HG02642 (cell line): ENCODE data around the gene ZGLP1.
A peak's percentile ranks its signal among the peaks of the same experiment; 100 is the strongest.
"Not testable (repeated sequence)": the region's sequence is repeated elsewhere in the genome, so short reads cannot be mapped to it uniquely, and the experiment has no call there.

ENCODE experiments used
- ATAC-seq: cut with Tn5 transposase; IDR thresholded peaks from one replicate; pipeline ENCODE4 v1.9.1; 2021; ENCODE audit warnings: mild to moderate bottlenecking; ENCODE audit not compliant: unreplicated experiment, poor library complexity

Gene ZGLP1

GRCh38 chr19:10283301-10284064, 26.1 kb downstream of the ZGLP1 start:
- ATAC-seq = no peak

DNA sequence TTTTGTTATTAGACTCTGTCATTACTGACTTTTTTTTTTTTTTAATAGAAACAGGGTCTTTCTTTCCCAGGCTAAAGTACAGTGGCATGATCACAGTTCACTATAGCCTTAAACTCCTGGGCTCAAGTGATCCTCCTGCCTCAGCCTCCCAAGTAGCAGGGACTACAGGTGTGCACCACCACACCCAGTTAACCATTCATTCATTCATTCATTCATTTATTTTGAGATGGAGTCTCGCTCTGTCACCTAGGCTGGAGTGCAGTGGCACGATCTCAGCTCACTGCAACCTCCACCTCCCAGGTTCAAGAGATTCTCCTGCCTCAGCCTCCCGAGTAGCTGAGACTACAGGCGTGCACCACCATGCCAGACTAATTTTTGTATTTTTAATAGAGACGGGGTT, 27.6 kb downstream of the ZGLP1 start:
- ATAC-seq = not testable (repeated sequence)

DNA sequence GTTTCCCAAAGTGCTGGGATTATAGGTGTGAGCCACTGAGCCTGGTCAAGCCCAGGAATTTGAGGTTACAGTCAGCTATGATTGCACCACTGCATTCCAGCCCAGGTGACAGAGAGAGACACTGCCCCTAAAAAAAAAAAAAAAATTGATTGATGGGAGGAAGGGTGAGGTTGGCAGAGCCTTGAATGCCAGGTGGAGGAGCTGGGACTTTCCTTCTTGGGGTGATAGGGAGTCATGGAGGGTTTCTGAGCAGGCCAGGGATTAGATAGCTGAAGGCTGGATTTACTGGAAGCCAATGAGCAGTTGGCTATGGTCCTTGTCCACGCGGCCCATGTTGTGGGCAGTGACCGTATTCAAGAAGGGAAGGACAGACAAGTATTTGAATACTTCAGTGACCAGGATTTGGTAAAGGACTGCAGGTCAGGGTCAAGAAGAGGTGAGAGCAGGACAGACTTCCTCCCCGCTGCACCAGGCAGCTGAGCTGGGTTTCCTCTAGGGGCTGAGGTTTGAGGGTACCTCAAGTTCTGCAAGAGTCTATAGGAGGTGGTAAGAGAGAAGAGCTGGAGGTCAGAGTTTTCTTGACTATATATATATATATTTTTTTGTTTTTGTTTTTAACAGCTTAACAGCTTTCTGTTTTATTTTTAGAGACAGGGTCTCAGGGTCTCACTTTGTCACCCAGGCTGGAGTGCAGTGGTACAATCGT, 29.7 kb downstream of the ZGLP1 start:
- ATAC-seq = no peak

- ATAC-seq = no peak
Observed at GRCh38 chr19:10278935-10279334, 30.7 kb downstream of the ZGLP1 start.

DNA sequence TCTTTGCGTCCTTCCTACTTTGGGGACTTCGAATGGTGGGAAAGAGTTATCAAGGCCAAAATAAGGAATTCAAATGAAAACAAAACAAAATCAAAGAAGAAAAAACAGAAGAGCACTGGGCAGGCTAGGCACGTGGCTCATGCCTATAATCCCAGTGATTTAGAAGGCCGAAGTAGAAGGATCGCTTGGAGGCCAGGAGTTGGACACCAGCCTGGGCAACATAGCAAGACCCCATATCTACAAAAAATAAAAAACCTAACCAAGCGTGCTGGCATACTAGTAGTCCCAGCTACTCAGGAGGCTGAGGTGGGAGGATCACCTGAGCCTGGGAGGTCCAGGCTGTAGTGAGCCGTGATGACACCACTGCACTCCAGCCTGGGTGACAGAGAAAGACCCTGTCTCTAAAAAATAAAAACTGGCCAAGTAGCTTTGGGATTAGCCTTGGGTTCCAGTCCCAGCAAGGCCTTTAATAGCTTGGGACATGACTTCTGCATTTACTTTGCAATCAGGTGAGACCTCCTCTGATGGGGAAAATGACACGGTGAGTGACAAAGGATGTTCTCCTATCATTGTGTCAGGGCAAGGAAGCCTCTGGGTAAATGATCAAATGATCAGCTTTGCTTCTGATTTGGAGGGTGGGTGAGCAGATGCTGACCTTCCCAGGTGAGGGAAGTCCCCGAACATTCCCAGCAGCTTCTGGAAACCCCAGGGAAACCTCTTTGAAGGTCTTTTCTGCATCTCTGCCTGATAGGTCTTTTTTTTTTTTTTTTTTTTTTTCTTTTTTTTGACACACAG, 31.6 kb downstream of the ZGLP1 start:
- no peak for ATAC-seq

- no peak for ATAC-seq
Observed at GRCh38 chr19:10274589-10274988, 35.0 kb downstream of the ZGLP1 start.

GRCh38 chr19:10271543-10272086, 38.0 kb downstream of the ZGLP1 start:
- ATAC-seq = peak; percentile 31

GRCh38 chr19:10270616-10271394, 38.8 kb downstream of the ZGLP1 start, which contains the start of gene ICAM1:
TSS of gene ICAM1 (plus strand) at chr19:10271120. CDS start at chr19:10271160, 40 bp downstream.
- peak; percentile 54 for ATAC-seq

- peak; percentile 38 for ATAC-seq
Observed at GRCh38 chr19:10270180-10270615, 39.4 kb downstream of the ZGLP1 start.

- ATAC-seq = peak; percentile 46
Observed at GRCh38 chr19:10269333-10270179, 40.1 kb downstream of the ZGLP1 start.

- ATAC-seq = no peak
Observed at GRCh38 chr19:10268071-10268470, 41.5 kb downstream of the ZGLP1 start.

DNA sequence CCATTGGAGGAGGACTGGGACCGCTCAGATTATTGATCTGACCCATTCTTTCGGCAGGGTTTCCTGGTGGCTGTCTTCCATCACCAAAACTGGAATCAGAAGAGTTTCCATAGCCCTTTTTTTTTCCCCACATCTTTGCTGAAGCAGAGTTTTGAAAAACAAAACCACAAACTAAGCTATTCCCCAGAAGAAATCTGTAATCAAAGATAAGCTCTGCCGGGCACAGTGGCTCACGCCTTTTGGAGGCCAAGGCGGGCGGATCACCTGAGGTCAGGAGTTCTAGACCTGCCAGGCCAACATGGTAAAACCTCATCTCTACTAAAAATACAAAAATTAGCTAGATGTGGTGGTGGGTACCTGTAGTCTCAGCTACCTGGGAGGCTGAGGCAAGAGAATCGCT, 42.9 kb downstream of the ZGLP1 start:
- no peak for ATAC-seq

DNA sequence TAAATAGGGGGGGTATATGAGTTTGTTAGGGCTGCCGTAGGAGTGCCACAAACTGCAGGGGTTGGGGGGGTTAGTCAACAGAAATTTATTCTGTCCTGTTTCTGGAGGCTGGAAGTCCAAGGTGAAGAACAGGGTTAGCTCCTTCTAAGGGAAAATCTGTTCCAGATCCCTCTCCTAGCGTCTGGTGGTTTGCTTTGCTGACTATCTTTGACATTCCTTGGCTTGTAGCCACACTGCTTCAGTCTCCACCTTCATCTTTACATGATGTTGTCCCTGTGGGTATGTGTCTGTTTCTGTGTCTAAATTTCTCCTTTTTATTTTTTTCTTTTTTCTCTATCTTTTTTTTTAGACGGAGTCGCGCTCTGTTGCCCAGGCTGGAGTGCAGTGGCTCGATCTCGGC, 46.8 kb downstream of the ZGLP1 start:
- no peak for ATAC-seq

DNA sequence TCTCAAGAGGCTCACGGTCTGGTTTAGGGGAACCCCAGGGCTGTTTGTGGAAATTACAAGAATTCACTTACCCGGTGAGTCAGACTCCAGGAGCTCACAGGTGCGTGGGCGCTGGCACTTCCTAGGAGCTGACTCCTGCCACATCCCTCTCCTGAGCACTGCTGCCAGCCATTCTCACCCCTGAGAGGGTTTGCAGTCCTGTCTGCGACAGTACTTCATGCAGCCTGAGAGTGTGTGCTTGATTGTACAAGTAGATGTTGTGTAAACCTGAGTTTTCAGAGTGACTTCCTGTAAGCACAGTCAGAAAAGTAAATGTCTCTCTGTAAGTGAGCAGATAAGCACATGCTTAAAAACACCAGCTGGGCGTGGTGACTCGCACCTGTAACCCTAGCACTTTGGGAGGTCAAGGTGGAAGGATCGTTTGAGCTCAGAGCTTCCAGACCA, 49.5 kb downstream of the ZGLP1 start:
- no peak for ATAC-seq

- no peak for ATAC-seq
Observed at GRCh38 chr19:10259162-10259905, 50.3 kb downstream of the ZGLP1 start.

GRCh38 chr19:10258080-10258710, 51.4 kb downstream of the ZGLP1 start:
- no peak for ATAC-seq

DNA sequence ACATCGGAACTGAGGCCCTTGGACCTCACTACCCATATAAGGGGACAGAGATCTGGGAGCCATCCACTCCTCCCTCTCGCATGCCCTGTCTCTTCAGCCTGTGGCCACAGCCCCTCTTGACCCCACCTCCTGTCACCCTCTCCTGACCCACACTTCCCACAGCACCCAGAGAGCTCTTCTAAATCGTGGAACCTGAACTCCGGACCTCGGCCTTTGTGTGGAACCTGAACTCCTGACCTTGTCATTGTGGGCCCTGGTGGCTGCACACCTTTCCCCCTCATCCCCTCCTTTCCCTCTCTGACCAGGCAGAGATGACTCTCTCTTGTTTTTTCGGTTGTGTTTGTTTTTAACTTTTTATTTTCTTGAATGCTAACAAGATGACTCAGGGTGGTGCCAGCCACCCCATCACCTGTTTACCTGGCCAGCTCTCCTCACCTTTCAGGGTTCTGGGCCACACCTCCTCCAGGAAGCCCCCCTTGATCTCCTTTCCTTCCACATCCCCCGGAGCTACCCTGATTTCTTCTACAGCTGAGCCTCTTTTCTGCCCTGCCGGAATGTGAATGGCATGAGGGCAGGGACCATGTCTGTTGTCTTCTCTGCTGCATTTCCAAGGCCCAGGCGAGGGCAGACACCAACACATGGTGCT, 52.5 kb downstream of the ZGLP1 start:
- ATAC-seq = no peak
